Lung microvascular endothelial cell (primary cell): ENCODE measurements around the gene RNU2-63P. TPM values are rescaled to one million over a fixed set of nuclear protein-coding genes. Genes with fewer than 3 reads are reported as not detected.
"Not testable (repeated sequence)": the region's sequence is repeated elsewhere in the genome, so short reads cannot be mapped to it uniquely, and the experiment has no call there.

ENCODE experiments used
- DNase-seq, 2 donors: peaks; one replicate each; pipeline versions ENCODE4 v3.0.0 to v3.0.0-alpha.2; 2010; ENCODE audit warnings: low read depth in 2 of 2
- total RNA-seq: library from RNA; depleted of rRNA; stranded (reverse); fragments of >200 nt; gene quantifications from 2 replicates; pipeline ENCODE4 v1.2.1, GENCODE V29; 2014

Gene RNU2-63P
- total RNA-seq, 1 donor from 2014 or later: 139 TPM

GRCh38 chr2:87981182-87981581, 35.2 kb downstream of the RNU2-63P start:
- DNase-seq: not testable (repeated sequence)

GRCh38 chr2:87972385-87972784, 44.0 kb downstream of the RNU2-63P start:
- DNase-seq: not testable (repeated sequence)

Other genes starting within 250 kb of the RNU2-63P start
- gene RGPD2, start 190.8 kb downstream of the RNU2-63P start, total RNA-seq: 0.65 and 4.4 TPM in 2 replicates
- gene KRCC1, start 39.2 kb upstream of the RNU2-63P start, total RNA-seq: 12.6 and 14.5 TPM in 2 replicates
- not detected in 2 replicates for gene SMYD1, start 51.3 kb upstream of the RNU2-63P start, total RNA-seq
- gene FABP1, start 111.5 kb upstream of the RNU2-63P start, total RNA-seq: not detected in 2 replicates
- gene THNSL2, start 153.8 kb upstream of the RNU2-63P start, total RNA-seq: under 0.01 TPM in 1 of 2 replicates, not detected in the other